Mucosa of descending colon (tissue), 3 donors: ENCODE results near the gene MEGF6. TPM values are rescaled to one million over a fixed set of nuclear protein-coding genes. Genes with fewer than 3 reads are reported as not detected.

Experiments
- ATAC-seq: fragments of 200-7000 bp; cut with Tn5 transposase; one replicate; pipeline ENCODE4 v1.9.1; 2020; ENCODE audit warnings: mild to moderate bottlenecking, moderate library complexity
- DNase-seq, 3 donors: peaks; one replicate each; pipeline ENCODE4 v3.0.0-alpha.2; 2020
- H3K36me3 ChIP-seq: fragments of 200-600 bp; one replicate; pipeline ENCODE4 v1.8.0; 2021; ENCODE audit warnings: low read depth, mild to moderate bottlenecking
- H3K4me1 ChIP-seq: fragments of 200-600 bp; one replicate; pipeline ENCODE4 v1.8.0; 2021; ENCODE audit warnings: low read depth, mild to moderate bottlenecking
- H3K4me3 ChIP-seq: fragments of 200-600 bp; one replicate; pipeline ENCODE4 v1.8.0; 2021; ENCODE audit warnings: mild to moderate bottlenecking
- H3K9me3 ChIP-seq: fragments of 200-600 bp; one replicate; pipeline ENCODE4 v1.8.0; 2021; ENCODE audit warnings: mild to moderate bottlenecking
- CTCF ChIP-seq: fragments of 200-600 bp; IDR thresholded peaks from one replicate; pipeline ENCODE4 v1.8.0; 2022; ENCODE audit warnings: antibody characterized with exemption, mild to moderate bottlenecking
- intact Hi-C, 2 donors: fragments of 100-400 bp; cut with DNase I in 1 of 2; cut with micrococcal nuclease in 1 of 2; formaldehyde crosslinking; loops; one replicate each; pipeline versions ENCODE4 v1.11.0 to v1.11.1; 2022; cut with DNase I, micrococcal nuclease
- total RNA-seq, 3 donors: library from RNA; stranded (reverse); fragmentation: NEBNext Ultra II Directional in 2 of 3; extraction: Animal tissue kit (Norgen Biotek cat#: 25700) in 2 of 3; gene quantifications; one replicate each; pipeline versions ENCODE4 v1.2.1 to v1.2.4, GENCODE V29; 2021 to 2023
- donor health status: DM: no; HTN: no; CAD: no; lungs with moderate emphysema.
- donor health status: DM: no; HTN: no; CAD: no.
- donor health status: DM: no; HTN: yes; CAD: no.

Gene MEGF6
- total RNA-seq, 3 donors from 2014 or later, result 6.2 to 12.2 (median 8.5) TPM

GRCh38 chr1:3646596-3646995, 35.3 kb upstream of the MEGF6 start:
- intact Hi-C loops, result no loop called here
- no peaks in the 10 kb centered on the region for H3K36me3 ChIP-seq
- H3K4me3 ChIP-seq, result no peak overlapping the region
- H3K9me3 ChIP-seq, result no peaks in the 10 kb centered on the region
- peaks cover 23% of the 10 kb centered on the region for H3K4me1 ChIP-seq
- ATAC-seq (no peak), DNase-seq (peak in 1 of 3 donors; percentile 8)
- no peak for TF ChIP-seq CTCF

GRCh38 chr1:3645666-3646355, 34.5 kb upstream of the MEGF6 start:
- Histone ChIP-seq H3K4me1 (peaks cover 15% of the 10 kb centered on the region), H3K9me3 (no peaks in the 10 kb centered on the region), H3K36me3 (no peaks in the 10 kb centered on the region), H3K4me3 (no peak overlapping the region)
- no peak for TF ChIP-seq CTCF
- no peak for ATAC-seq
- intact Hi-C loops, result no loop called here
- DNase-seq, result peak in 1 of 3 donors; percentile 11

- no peaks in the 10 kb centered on the region for H3K36me3 ChIP-seq
- H3K4me1 ChIP-seq, result peaks cover 10% of the 10 kb centered on the region
- ATAC-seq (no peak), DNase-seq (peak in 1 of 3 donors; percentile 17)
- no peak overlapping the region for H3K4me3 ChIP-seq
- no peak for TF ChIP-seq CTCF
- intact Hi-C loops, result no loop called here
- H3K9me3 ChIP-seq, result no peaks in the 10 kb centered on the region
Measured at GRCh38 chr1:3645247-3645646, 33.9 kb upstream of the MEGF6 start.

GRCh38 chr1:3644273-3644672, 33.0 kb upstream of the MEGF6 start:
- DNase-seq (peak in 1 of 3 donors; percentile 9), ATAC-seq (no peak)
- no peak overlapping the region for H3K4me3 ChIP-seq
- no peaks in the 10 kb centered on the region for H3K36me3 ChIP-seq
- no peak for TF ChIP-seq CTCF
- peaks cover 8% of the 10 kb centered on the region for H3K4me1 ChIP-seq
- H3K9me3 ChIP-seq, result no peaks in the 10 kb centered on the region
- intact Hi-C loops, result no loop called here

- H3K36me3 ChIP-seq, result no peaks in the 10 kb centered on the region
- no peak for TF ChIP-seq CTCF
- H3K9me3 ChIP-seq, result no peaks in the 10 kb centered on the region
- ATAC-seq, result no peak
- H3K4me3 ChIP-seq, result no peak overlapping the region
- intact Hi-C loops, result no loop called here
- no peaks in the 10 kb centered on the region for H3K4me1 ChIP-seq
- DNase-seq, result peak in 2 of 3 donors; percentile 21 to 31
Measured at GRCh38 chr1:3642919-3643675, 31.8 kb upstream of the MEGF6 start.
